Muscle of leg (tissue), 16 donors: Measurements from ENCODE around the gene CEP55. TPM values are rescaled to one million over a fixed set of nuclear protein-coding genes. Genes with fewer than 3 reads are reported as not detected.

Experiments used
- DNase-seq: peaks from one replicate; pipeline ENCODE4 v3.0.0; 2013
- H3K27ac ChIP-seq: one replicate; pipeline ENCODE4 v1.5.1; 2013; ENCODE audit warnings: mild to moderate bottlenecking, low read length, control low read depth
- H3K27me3 ChIP-seq: one replicate; pipeline ENCODE4 v1.6.1; 2013; ENCODE audit warnings: low read length; ENCODE audit not compliant: control insufficient read depth, insufficient read depth
- H3K36me3 ChIP-seq: one replicate; pipeline ENCODE4 v1.6.1; 2013; ENCODE audit warnings: low read length; ENCODE audit not compliant: control insufficient read depth, insufficient read depth
- H3K4me1 ChIP-seq: one replicate; pipeline ENCODE4 v1.6.1; 2013; ENCODE audit warnings: low read length; ENCODE audit not compliant: control insufficient read depth, insufficient read depth
- H3K4me3 ChIP-seq: one replicate; pipeline ENCODE4 v1.5.1; 2013; ENCODE audit warnings: low read length, control low read depth
- H3K9me3 ChIP-seq: replicated peaks from 2 replicates; pipeline ENCODE4 v1.6.1; 2013; ENCODE audit warnings: low read depth, low read length; ENCODE audit not compliant: control insufficient read depth
- WGBS: methylation state at CpG from one replicate; pipeline ENCODE4 v1.1.5; 2013; ENCODE audit warnings: missing lambda C conversion rate; ENCODE audit not compliant: insufficient coverage; 5-methylcytosine and 5-hydroxymethylcytosine counted together
- long read RNA-seq, 11 donors: transcript quantifications; one replicate each; lab custom pipeline, GENCODE V29; 2026
- polyA plus RNA-seq, 8 donors: library from polyadenylated mRNA; unstranded; fragments of 120-200 nt; gene quantifications; one replicate each; pipeline versions ENCODE4 v1.2.1 to v1.2.3, GENCODE V29; 2013; ENCODE audit warnings: inconsistent platforms in 1 of 8, low replicate concordance in 1 of 8; ENCODE audit not compliant: insufficient read length in 8 of 8, insufficient read depth in 1 of 8
- total RNA-seq: library from RNA; stranded (reverse); fragments of 120-200 nt; gene quantifications from one replicate; pipeline ENCODE4 v1.2.4, GENCODE V29; 2013

CEP55 gene
- total RNA-seq (7.0 TPM), polyA plus RNA-seq (10 to 100 TPM in 4 of 8 donors, 1 to 10 TPM in 4; 7.9 to 14.1 (median 9.6) TPM)
- long read RNA-seq, donor 1: 0 reads
- long read RNA-seq, donor 2: 0 reads
- long read RNA-seq, donor 3, partial matches to known transcripts: 5 of 7 reads
- long read RNA-seq, donor 3, other reads (novel, unspliced or antisense): 0 of 7 reads
- long read RNA-seq, donor 4: 0 reads
- long read RNA-seq, donor 5, transcript CEP55-201 (9 exons, 2,638 nt): major isoform, 5 of 20 reads
- long read RNA-seq, donor 5, partial matches to known transcripts: 15 of 20 reads
- long read RNA-seq, donor 5, other reads (novel, unspliced or antisense): 0 of 20 reads
- long read RNA-seq, donor 6, partial matches to known transcripts: 0 of 1 reads
- long read RNA-seq, donor 6, other reads (novel, unspliced or antisense): 0 of 1 reads
- long read RNA-seq, donor 7, partial matches to known transcripts: 0 of 1 reads
- long read RNA-seq, donor 7, other reads (novel, unspliced or antisense): 0 of 1 reads
- long read RNA-seq, donor 8: 0 reads
- long read RNA-seq, donor 9, partial matches to known transcripts: 0 of 2 reads
- long read RNA-seq, donor 9, other reads (novel, unspliced or antisense): 0 of 2 reads
- long read RNA-seq, donor 10, partial matches to known transcripts: 0 of 2 reads
- long read RNA-seq, donor 10, other reads (novel, unspliced or antisense): 0 of 2 reads
- long read RNA-seq, donor 11, partial matches to known transcripts: 0 of 2 reads
- long read RNA-seq, donor 11, other reads (novel, unspliced or antisense): 0 of 2 reads

- Histone ChIP-seq H3K9me3 (no peaks in the 10 kb centered on the region), H3K4me1 (peaks cover 6% of the 10 kb centered on the region), H3K27me3 (peaks cover 2% of the 10 kb centered on the region), H3K36me3 (no peaks in the 10 kb centered on the region), H3K4me3 (peak within 1 kb of the TSS; percentile 83), H3K27ac (peak within 1 kb of the TSS; percentile 84)
- WGBS: under 1% methylated on average over 64 of the region's 68 CpGs
- DNase-seq: peak; percentile 98
These were observed at the start of gene CEP55 for GRCh38 chr10:93496322-93497041. CEP55 (plus strand) TSS chr10:93496612; CDS start chr10:93500052, 3,440 bp downstream.

- Histone ChIP-seq H3K27me3 (no peaks in the 10 kb centered on the region), H3K27ac (no peak overlapping the region), H3K4me1 (peaks cover 19% of the 10 kb centered on the region), H3K9me3 (no peaks in the 10 kb centered on the region), H3K36me3 (peaks cover 34% of the 10 kb centered on the region), H3K4me3 (no peak overlapping the region)
- WGBS: 30% methylated on average over 2 of the region's 6 CpGs
- DNase-seq: no peak
These were observed 49.4 kb upstream of the CEP55 start for GRCh38 chr10:93447019-93447418.

GRCh38 chr10:93447970-93448369 is 48.4 kb upstream of the CEP55 start:
- no peaks in the 10 kb centered on the region for H3K9me3 ChIP-seq
- peaks cover 19% of the 10 kb centered on the region for H3K4me1 ChIP-seq
- no peaks in the 10 kb centered on the region for H3K27me3 ChIP-seq
- H3K27ac ChIP-seq: no peak overlapping the region
- H3K4me3 ChIP-seq: no peak overlapping the region
- DNase-seq: no peak
- peaks cover 37% of the 10 kb centered on the region for H3K36me3 ChIP-seq
- 36% methylated on average over 2 of the region's 3 CpGs for WGBS

GRCh38 chr10:93451244-93451947 is 45.0 kb upstream of the CEP55 start:
- 33% methylated on average over 2 of the region's 7 CpGs for WGBS
- H3K4me3 ChIP-seq: no peak overlapping the region
- H3K9me3 ChIP-seq: no peaks in the 10 kb centered on the region
- H3K4me1 ChIP-seq: peaks cover 1% of the 10 kb centered on the region
- no peaks in the 10 kb centered on the region for H3K27me3 ChIP-seq
- no peak for DNase-seq
- peaks cover 36% of the 10 kb centered on the region for H3K36me3 ChIP-seq
- H3K27ac ChIP-seq: no peak overlapping the region

DNA sequence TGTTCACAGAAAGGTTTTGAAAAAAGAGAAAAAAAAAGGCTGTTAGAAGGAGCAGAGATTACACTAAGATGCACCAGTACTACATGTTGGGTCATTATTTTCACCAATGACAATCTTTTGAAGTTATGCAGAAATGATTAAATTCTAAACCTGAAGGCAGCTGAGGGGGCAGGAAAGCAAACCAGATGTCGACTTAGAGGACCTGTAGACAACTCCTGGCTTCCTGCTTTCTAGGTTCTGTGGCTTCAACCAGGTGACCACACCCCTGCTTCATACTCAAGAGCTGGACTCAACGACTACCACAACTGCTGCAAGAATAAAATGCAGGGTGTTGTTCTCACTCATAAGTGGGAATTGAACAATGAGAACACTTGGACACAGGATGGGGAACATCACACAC is 44.3 kb upstream of the CEP55 start:
- DNase-seq: no peak
- H3K27ac ChIP-seq: no peak overlapping the region
- WGBS: 20% methylated on average over 1 of the region's 2 CpGs
- H3K36me3 ChIP-seq: peaks cover 39% of the 10 kb centered on the region
- peaks cover 2% of the 10 kb centered on the region for H3K4me1 ChIP-seq
- H3K9me3 ChIP-seq: no peaks in the 10 kb centered on the region
- no peak overlapping the region for H3K4me3 ChIP-seq
- H3K27me3 ChIP-seq: no peaks in the 10 kb centered on the region

DNA sequence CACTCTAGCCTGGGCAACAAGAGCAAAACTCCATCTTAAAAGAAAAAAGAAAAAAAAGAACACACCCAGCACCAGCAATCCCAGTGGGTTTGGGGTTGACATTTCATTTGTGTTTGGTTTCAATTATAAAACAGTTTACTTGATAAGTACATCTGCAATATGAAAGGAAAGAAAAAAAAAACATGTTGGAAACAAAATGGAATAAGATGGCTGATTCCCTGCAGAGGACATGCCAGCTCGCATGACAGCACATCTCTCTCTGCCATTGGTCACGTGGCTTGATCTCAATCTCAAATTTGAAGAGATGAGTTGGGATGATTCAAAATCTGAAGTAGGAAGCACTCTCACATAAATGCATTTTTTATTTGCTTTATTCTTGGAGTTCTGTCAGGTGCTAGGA is 42.3 kb upstream of the CEP55 start:
- Histone ChIP-seq H3K27ac (no peak overlapping the region), H3K4me3 (no peak overlapping the region), H3K9me3 (no peaks in the 10 kb centered on the region), H3K27me3 (no peaks in the 10 kb centered on the region), H3K36me3 (peaks cover 34% of the 10 kb centered on the region), H3K4me1 (peaks cover 13% of the 10 kb centered on the region)
- WGBS: no CpG with 5 or more reads among the region's 2 CpGs
- DNase-seq: no peak

GRCh38 chr10:93454736-93455135 is 41.7 kb upstream of the CEP55 start:
- H3K27ac ChIP-seq: no peak overlapping the region
- WGBS: no CpG with 5 or more reads among the region's 7 CpGs
- peaks cover 31% of the 10 kb centered on the region for H3K36me3 ChIP-seq
- no peak overlapping the region for H3K4me3 ChIP-seq
- peaks cover 18% of the 10 kb centered on the region for H3K4me1 ChIP-seq
- no peaks in the 10 kb centered on the region for H3K27me3 ChIP-seq
- H3K9me3 ChIP-seq: no peaks in the 10 kb centered on the region
- DNase-seq: no peak

- 87% methylated on average over 3 of the region's 7 CpGs for WGBS
- DNase-seq: no peak
- Histone ChIP-seq H3K4me1 (peaks cover 26% of the 10 kb centered on the region), H3K36me3 (peaks cover 22% of the 10 kb centered on the region), H3K27ac (no peak overlapping the region), H3K9me3 (no peaks in the 10 kb centered on the region), H3K27me3 (no peaks in the 10 kb centered on the region), H3K4me3 (no peak overlapping the region)
These were observed 39.9 kb upstream of the CEP55 start for GRCh38 chr10:93456480-93456879.

DNA sequence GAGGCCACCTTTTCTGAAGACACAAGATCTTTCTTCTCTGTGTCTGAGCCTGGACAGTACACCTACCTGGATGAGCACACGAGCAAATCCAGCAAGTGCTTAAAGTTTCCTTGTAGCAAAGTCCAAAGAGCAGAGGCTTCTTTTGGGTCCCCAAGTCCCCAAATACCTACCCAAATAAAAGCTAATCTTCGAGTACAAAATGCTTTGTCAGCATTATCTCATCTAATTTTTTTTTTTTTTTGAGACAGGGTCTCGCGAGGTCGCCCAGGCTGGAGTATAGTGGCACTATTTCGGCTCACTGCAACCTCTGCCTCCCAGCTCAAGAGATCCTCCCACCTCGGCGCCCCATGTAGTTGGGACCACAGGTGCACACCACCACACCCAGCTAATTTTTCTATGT is 38.9 kb upstream of the CEP55 start:
- DNase-seq: no peak
- H3K9me3 ChIP-seq: no peaks in the 10 kb centered on the region
- H3K36me3 ChIP-seq: peaks cover 17% of the 10 kb centered on the region
- 48% methylated on average over 2 of the region's 8 CpGs for WGBS
- H3K27me3 ChIP-seq: no peaks in the 10 kb centered on the region
- no peak overlapping the region for H3K27ac ChIP-seq
- H3K4me3 ChIP-seq: no peak overlapping the region
- H3K4me1 ChIP-seq: peaks cover 28% of the 10 kb centered on the region
